IPS DF 6.9 (cell line): Measurements from ENCODE around the gene EHD1.

Experiments
- DNase-seq: peaks from one replicate; pipeline ENCODE4 v3.0.0-alpha.2; 2013; ENCODE audit warnings: low read depth, low spot score
- H3K27ac ChIP-seq: one replicate; pipeline ENCODE4 v1.5.1; 2013; ENCODE audit warnings: low read length, control low read depth
- H3K27me3 ChIP-seq: 2 replicates; pipeline ENCODE4 v1.6.1; 2013; ENCODE audit warnings: mild to moderate bottlenecking, low read length; ENCODE audit not compliant: control insufficient read depth, insufficient read depth
- H3K36me3 ChIP-seq: 2 replicates; pipeline ENCODE4 v1.6.1; 2013; ENCODE audit warnings: low read length; ENCODE audit not compliant: control insufficient read depth, insufficient read depth
- H3K4me1 ChIP-seq: 2 replicates; pipeline ENCODE4 v1.6.1; 2013; ENCODE audit warnings: low read length; ENCODE audit not compliant: control insufficient read depth, insufficient read depth
- H3K4me3 ChIP-seq: 2 replicates; pipeline ENCODE4 v1.5.1; 2013; ENCODE audit warnings: mild to moderate bottlenecking, low read length
- H3K9me3 ChIP-seq: 2 replicates; pipeline ENCODE4 v1.6.1; 2013; ENCODE audit warnings: low read length, inconsistent platforms; ENCODE audit not compliant: control insufficient read depth, insufficient read depth
- WGBS: extraction: QIAGEN DNeasy Blood & Tissue Kit; methylation state at CpG from one replicate; pipeline ENCODE4 v1.1.7; 2013; ENCODE audit warnings: mixed read lengths, missing lambda C conversion rate; ENCODE audit not compliant: insufficient read length, insufficient coverage; 5-methylcytosine and 5-hydroxymethylcytosine counted together

Gene EHD1

DNA sequence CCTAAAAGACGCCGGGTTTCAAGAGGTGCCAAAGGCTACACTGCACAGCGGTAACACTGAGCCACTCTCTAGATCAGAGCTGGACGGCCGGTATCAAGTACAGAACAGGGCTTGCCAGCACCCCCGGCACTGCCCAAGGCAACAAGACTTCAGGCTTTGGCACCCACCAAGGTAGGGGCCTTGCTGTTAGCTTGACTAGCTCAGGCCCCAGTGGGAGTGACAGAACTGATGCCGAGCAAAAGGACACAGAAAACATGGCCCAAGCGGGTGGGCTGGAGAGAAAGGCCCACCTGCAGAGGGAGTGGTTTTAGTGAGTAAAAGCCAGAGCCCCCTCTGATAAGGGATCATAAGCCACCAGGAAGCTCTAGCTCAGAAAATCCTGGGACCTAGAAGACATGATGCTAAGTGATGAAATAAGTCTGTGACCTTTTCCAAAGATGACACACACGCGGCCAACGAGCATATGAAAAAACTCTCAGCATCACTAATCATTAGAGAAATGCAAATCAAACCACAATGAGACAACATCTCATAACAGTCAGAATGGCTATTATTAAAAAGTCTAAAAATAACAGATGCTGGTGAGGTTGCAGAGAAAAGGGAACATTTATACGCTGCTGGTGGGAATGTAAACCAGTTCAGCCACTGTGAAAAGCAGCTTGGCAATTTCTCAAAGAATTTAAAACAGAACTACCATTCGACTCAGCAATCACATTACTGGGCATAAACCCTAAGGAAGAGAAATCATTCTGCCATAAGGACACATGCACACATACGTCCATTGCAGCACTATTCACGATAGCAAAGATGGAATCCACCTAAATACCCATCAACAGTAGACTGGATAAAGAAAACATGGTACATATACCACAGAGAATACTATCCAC lies 12.9 kb downstream of the EHD1 start:
- DNase-seq: no peak
- H3K4me1 ChIP-seq: peaks cover 7% of the 10 kb centered on the region; the same call in 1 of the 2 replicates
- WGBS: no CpG with 5 or more reads among the region's 15 CpGs
- no peaks in the 10 kb centered on the region for H3K9me3 ChIP-seq
- no peak overlapping the region for H3K4me3 ChIP-seq
- no peaks in the 10 kb centered on the region for H3K27me3 ChIP-seq
- H3K36me3 ChIP-seq: no peaks in the 10 kb centered on the region
- H3K27ac ChIP-seq: no peak overlapping the region

DNA sequence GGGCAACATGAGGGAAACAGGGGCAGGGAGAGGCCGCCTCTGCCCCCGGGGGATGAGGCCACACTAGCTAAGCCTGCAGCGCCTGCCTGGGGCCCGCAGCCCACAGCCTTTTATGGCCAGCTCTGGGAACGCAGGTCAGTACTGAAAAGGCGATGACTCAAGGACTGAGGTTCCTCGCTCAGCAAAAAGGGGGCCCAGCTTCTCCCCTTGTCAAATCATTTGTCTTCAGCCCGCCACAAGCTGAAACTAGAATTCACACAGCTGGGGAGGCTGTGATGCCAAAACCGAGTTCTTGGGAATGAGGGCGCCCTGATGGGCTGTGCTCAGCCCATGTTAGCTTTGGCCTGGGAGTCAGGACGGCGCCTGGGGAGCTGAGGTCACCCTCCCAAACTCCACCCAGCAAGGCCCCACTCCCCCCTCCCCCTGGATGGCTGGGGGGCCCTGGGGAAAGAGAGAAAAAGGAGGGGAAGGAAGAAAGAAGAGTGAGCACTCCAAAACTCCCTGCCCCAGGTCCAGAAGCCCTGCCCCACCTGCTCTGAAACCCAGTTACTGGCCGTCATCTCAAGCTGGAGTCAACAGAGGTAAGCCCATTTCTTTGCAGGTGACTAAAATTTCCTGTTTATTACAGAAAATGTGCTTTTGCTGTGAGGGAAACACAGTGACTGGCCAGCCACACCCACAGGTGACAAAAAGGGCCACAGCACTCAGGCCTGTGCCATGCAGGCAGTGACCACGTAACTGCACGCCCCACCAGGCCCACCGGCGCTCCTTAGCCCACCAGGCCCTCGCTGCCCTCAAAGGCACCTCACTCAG lies 13.7 kb downstream of the EHD1 start:
- H3K9me3 ChIP-seq: no peaks in the 10 kb centered on the region
- no peak overlapping the region for H3K27ac ChIP-seq
- no peaks in the 10 kb centered on the region for H3K27me3 ChIP-seq
- peaks cover 7% of the 10 kb centered on the region; the same call in 1 of the 2 replicates for H3K4me1 ChIP-seq
- no peak overlapping the region for H3K4me3 ChIP-seq
- no peaks in the 10 kb centered on the region for H3K36me3 ChIP-seq
- no CpG with 5 or more reads among the region's 18 CpGs for WGBS
- no peak for DNase-seq

DNA sequence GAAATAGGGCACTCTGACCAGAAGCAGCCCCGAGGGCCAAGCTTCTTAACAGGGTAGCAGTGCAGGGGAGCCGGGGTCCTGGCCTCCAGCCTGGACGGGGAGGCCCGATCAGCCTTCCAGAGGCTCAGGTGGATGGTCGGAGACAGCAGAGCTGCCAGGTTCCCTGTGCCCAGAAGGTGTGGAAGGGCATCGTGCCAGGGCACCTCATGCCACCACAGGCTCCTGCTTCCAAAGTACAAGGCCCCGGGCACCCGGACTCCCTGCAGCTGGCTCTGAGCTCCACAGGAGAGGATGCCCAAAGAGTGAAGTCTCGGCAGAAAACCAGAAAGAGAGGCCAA lies 14.3 kb downstream of the EHD1 start:
- H3K27me3 ChIP-seq: no peaks in the 10 kb centered on the region
- no peak overlapping the region for H3K4me3 ChIP-seq
- no peaks in the 10 kb centered on the region; the same call in 1 of the 2 replicates for H3K36me3 ChIP-seq
- no peak overlapping the region for H3K27ac ChIP-seq
- H3K9me3 ChIP-seq: no peaks in the 10 kb centered on the region
- WGBS: no CpG with 5 or more reads among the region's 9 CpGs
- DNase-seq: no peak
- peaks cover 7% of the 10 kb centered on the region; the same call in 1 of the 2 replicates for H3K4me1 ChIP-seq

DNA sequence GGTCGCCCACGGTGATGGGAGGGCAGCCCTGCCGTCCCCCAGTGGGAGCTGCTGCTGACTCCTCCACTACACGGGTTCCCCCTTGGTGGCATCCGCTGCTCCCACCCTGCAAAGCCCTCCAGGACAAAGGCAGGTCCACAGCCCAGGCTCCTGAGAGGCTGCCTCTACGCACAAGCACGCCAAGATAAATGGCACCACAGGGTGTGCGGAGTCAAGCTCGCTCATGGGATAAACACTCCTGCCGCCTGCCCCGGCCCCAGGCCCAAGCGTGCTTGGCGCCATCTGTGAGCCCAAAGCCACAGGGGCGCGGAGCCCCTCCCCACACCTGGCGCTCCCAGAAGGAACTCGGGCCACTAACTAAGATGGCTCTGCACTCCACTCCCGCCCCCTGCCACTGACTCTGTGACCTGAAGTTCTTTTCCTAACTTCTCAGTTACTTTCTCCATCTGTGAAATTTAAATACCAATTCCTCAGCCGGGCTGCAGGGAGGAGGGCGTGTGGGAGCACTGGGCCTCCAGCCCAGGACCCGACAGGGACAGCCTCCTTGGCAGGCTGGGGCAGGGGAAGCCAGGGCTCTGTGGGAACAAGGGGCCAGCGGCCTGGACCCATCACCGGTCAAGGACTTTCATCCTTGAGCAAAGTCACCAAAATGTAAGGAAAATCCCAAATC lies 14.9 kb downstream of the EHD1 start:
- DNase-seq: no peak
- Histone ChIP-seq H3K4me1 (peaks cover 7% of the 10 kb centered on the region; the same call in 1 of the 2 replicates), H3K27me3 (no peaks in the 10 kb centered on the region), H3K36me3 (peaks cover 3% of the 10 kb centered on the region; the same call in 1 of the 2 replicates), H3K9me3 (no peaks in the 10 kb centered on the region), H3K4me3 (no peak overlapping the region), H3K27ac (no peak overlapping the region)
- no CpG with 5 or more reads among the region's 23 CpGs for WGBS

DNA sequence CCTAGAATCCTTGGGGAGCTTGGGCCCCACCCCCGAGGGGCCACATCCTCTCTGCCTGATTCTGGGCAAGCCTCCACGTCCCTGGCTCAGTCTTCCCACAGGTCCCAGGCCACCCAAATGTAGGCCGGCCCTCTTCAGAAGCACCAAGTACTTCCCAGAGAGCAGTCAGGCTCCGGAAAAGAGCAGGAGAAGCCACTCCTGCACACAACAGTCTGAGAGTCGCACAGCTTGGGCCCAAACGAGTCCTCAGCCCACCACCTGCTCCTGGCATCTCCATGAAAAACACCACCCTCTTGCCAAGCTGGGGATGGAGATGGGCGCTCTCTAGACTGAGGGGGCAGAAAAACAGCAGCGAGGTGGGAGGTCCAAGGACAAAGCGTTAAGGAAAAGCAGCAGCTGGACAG lies 15.4 kb downstream of the EHD1 start:
- Histone ChIP-seq H3K4me1 (peaks cover 7% of the 10 kb centered on the region; the same call in 1 of the 2 replicates), H3K27me3 (no peaks in the 10 kb centered on the region), H3K36me3 (peaks cover 5% of the 10 kb centered on the region; the same call in 1 of the 2 replicates), H3K27ac (no peak overlapping the region), H3K9me3 (no peaks in the 10 kb centered on the region), H3K4me3 (no peak overlapping the region)
- no CpG with 5 or more reads among the region's 9 CpGs for WGBS
- DNase-seq: no peak

DNA sequence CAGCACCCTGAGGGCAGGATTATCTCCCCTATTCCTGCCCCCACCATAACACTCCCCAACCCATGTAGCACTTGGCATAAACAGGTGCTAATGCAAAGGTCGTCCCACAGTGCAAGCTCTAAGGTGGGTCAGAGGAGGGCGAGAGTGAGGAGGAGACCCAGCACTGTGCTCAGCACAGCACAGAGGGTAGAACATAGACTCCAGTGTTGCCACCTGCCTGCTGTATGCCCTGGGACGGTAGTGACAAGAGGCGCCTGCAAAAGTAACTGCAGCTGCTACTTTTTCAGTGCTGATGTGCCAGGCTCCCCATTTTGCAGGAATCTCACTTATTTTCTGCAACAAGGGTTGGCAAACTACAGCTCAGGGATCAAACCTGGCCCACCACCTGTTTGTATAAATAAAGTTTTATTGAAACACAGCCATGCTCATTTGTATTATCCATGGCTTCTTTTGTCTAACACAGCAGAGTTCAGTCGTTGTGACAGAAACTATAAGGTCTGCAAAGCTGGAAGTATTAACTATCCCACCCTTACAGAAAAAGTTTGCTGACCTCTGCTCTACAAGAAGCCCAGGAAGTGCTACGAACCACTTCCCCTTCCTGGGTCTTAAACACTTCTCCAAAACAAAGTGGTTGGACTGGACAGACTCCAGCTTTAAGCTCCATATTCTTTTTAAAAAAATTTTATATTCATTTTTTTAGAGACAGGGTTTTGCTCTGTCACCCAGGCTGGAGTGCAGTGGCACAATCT lies 17.0 kb downstream of the EHD1 start:
- H3K4me3 ChIP-seq: no peak overlapping the region
- H3K36me3 ChIP-seq: peaks cover 5% of the 10 kb centered on the region; the same call in 1 of the 2 replicates
- WGBS: no CpG with 5 or more reads among the region's 6 CpGs
- no peaks in the 10 kb centered on the region for H3K9me3 ChIP-seq
- DNase-seq: no peak
- peaks cover 7% of the 10 kb centered on the region; the same call in 1 of the 2 replicates for H3K4me1 ChIP-seq
- no peaks in the 10 kb centered on the region for H3K27me3 ChIP-seq
- no peak overlapping the region for H3K27ac ChIP-seq

DNA sequence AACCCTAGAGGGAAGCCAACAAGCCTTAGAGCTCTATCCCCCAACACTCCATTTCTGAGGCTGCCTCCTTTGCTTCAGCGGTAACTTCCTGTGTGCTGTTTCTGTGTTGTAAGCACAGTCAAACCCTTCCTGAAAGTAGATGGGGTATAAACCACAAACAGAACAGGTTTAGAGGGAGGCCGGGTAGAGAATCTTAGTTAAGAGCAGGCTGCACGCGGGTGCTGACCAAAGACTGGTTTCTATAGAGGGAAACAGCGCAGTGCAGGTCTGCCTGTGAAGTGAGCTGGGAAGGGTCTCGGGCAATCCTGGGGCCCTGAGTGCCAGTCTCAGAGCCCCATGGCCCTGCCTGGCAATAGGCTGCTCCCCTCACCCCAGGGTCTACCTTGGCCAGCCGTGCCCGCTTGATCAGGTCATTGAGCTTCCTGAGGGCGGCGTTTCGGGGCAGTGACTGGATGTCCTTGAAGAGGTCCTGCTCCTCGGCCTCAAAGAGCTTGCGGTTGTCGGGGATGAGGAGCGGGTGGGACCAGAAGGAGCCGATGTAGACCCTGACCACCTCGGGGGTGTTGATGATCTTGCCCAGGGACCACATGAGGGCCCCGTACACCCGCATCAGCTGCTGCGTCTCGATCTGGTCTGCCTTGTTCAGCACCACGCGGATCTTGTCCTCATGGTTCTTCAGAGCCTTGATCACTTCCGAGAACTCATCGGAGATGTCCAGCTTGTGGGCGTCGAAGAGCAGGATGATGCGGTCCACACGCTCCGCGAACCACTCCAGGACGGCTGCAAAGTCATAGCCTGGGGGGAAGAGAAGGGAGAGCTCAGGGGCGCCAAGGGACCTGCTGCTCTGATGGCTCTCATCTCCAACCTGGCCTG lies 18.6 kb downstream of the EHD1 start:
- Histone ChIP-seq H3K36me3 (peaks cover 7% of the 10 kb centered on the region), H3K27ac (no peak overlapping the region), H3K9me3 (no peaks in the 10 kb centered on the region), H3K27me3 (no peaks in the 10 kb centered on the region), H3K4me3 (no peak overlapping the region), H3K4me1 (peaks cover 7% of the 10 kb centered on the region; the same call in 1 of the 2 replicates)
- DNase-seq: no peak
- no CpG with 5 or more reads among the region's 33 CpGs for WGBS

DNA sequence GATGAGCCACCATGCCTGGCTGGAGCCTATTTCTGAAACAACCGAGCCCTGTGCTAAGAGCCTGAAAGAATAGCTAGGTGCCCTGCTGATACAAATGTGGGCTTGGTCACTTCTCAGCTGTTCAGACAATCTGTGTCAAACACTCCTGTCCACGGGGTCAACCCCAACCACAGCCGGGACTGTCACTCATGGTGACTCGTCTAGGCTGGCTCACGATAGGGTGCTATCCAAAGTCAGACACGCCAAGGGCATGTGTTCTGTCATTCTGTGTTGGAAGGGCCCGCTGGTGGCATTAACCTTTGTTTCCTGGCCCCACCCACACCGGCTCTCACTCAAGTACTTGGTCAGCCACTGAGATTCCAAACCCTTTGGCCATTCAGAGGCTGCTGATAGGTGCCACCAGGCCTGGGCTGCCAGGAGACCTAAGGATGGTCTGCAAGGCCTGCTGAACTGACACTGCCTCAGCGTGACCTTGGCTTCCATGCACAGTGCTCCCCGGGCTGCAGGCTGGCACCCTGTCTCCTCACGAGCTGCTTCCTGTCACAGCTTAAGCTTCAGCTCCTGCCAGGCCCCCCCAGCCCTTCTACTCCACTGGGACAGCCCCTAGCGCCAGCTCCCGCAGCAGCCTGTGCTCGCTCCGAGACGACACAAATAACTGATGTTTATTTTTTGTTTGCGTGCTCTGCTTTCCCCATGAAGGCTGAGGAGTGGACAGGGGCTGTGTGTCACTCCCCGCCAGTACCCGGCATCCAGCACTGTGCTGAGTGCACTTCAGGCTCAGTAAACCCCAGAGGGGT lies 19.8 kb downstream of the EHD1 start:
- H3K27me3 ChIP-seq: no peaks in the 10 kb centered on the region
- H3K36me3 ChIP-seq: peaks cover 13% of the 10 kb centered on the region
- DNase-seq: no peak
- H3K27ac ChIP-seq: no peak overlapping the region
- H3K9me3 ChIP-seq: no peaks in the 10 kb centered on the region
- H3K4me3 ChIP-seq: no peak overlapping the region
- peaks cover 7% of the 10 kb centered on the region; the same call in 1 of the 2 replicates for H3K4me1 ChIP-seq
- WGBS: no CpG with 5 or more reads among the region's 19 CpGs

DNA sequence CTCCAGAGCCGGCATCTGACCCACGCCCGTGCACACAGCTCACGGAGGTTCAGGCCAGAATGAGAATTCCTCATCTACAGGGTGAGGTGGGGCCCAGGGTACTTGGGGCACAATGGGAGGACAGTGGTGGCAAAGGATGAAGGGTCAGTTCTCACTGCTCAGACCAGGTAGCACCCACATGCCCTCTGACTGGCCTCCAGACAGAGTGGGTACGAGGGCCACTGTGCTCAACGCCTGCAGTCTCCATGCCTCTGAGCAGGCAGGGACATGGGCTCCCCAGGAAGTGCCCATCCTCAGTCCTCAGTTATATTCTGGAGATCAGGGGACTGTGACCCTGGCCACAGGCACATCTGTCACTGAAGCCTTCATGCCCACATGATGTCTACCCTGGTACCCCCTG lies 20.9 kb downstream of the EHD1 start:
- WGBS: no CpG with 5 or more reads among the region's 6 CpGs
- Histone ChIP-seq H3K9me3 (no peaks in the 10 kb centered on the region), H3K27ac (no peak overlapping the region), H3K4me1 (no peaks in the 10 kb centered on the region), H3K36me3 (peaks cover 13% of the 10 kb centered on the region), H3K27me3 (no peaks in the 10 kb centered on the region), H3K4me3 (no peak overlapping the region)
- no peak for DNase-seq
